Motor neuron (in vitro differentiated cells): ENCODE data around the gene FBXL12. TPM values are rescaled to one million over a fixed set of nuclear protein-coding genes. Genes with fewer than 3 reads are reported as not detected.

ENCODE experiments used
- ATAC-seq, 8 experiments: fragments of 200-7000 bp; cut with Tn5 transposase; replicated peaks in 6 of 8; 2 replicates each; pipeline ENCODE4 v1.8.0; 2021; ENCODE audit warnings: mild to moderate bottlenecking in 8 of 8, moderate library complexity in 8 of 8
- H3K27ac ChIP-seq, 2 donors: fragments of 250-450 bp; sonication (Bioruptor Pico); 2 replicates each; pipeline ENCODE4 v1.9.0; 2021; ENCODE audit warnings: antibody characterized with exemption in 2 of 2, mild to moderate bottlenecking in 2 of 2, moderate library complexity in 1 of 2
- H3K4me1 ChIP-seq, 2 donors: fragments of 250-450 bp; sonication (Bioruptor Pico); replicated peaks in 1 of 2; 2 replicates each; pipeline ENCODE4 v1.6.1; 2021; ENCODE audit warnings: antibody characterized with exemption in 2 of 2, mild to moderate bottlenecking in 2 of 2, moderate library complexity in 1 of 2
- H3K4me3 ChIP-seq, 5 donors: fragments of 250-450 bp; sonication (Bioruptor Pico); 2 replicates each; pipeline ENCODE4 v1.9.0; 2021; ENCODE audit warnings: antibody characterized with exemption in 5 of 5, mild to moderate bottlenecking in 5 of 5, moderate library complexity in 4 of 5
- WGBS, 10 experiments: fragments of 450-650 bp; shearing (Covaris generic); methylation state at CpG; one replicate each; pipeline ENCODE4 v1.0.0; 2022; 5-methylcytosine and 5-hydroxymethylcytosine counted together
- in situ Hi-C, 9 experiments: fragments of 400-800 bp; cut with MboI; loops; one replicate each; pipeline ENCODE4 v1.15.0; 2021; ENCODE audit warnings: low sequenced_read_pairs in 9 of 9, low pct_unique_long_range_greater_than_20kb in 2 of 9; ENCODE audit not compliant: unreplicated experiment in 9 of 9
- total RNA-seq, 8 experiments: library from RNA; unstranded; fragments of 300-600 nt; gene quantifications; 2 replicates each; pipeline versions ENCODE4 v1.2.3 to v1.2.4, GENCODE V29; 2022

FBXL12 gene, protein sequence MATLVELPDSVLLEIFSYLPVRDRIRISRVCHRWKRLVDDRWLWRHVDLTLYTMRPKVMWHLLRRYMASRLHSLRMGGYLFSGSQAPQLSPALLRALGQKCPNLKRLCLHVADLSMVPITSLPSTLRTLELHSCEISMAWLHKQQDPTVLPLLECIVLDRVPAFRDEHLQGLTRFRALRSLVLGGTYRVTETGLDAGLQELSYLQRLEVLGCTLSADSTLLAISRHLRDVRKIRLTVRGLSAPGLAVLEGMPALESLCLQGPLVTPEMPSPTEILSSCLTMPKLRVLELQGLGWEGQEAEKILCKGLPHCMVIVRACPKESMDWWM
- 10 to 100 TPM; 20.3 to 32.9 (median 26.1) TPM for total RNA-seq

GRCh38 chr19:9818734-9819595 is at the start of gene FBXL12:
FBXL12 (minus strand) TSS chr19:9819079; CDS start chr19:9818813, 266 bp downstream.
- in situ Hi-C loops, result loop anchor here in 1 of 9 experiments (25.0 kb wide), 1 partner anchor 682 kb away; the partner anchor contains the start of genes OR7G3 and ZNF317
- 0 to 2% (median 0%) methylated on average over 3 to 13 of the region's 82 CpGs; no CpG with 5 or more reads in 6 of the 10 experiments for WGBS, 10 experiments
- ATAC-seq, result peak; percentile 79 to 89 (median 86)
- Histone ChIP-seq H3K4me3 (peak within 1 kb of the TSS; percentile 77 to 91 (median 85)), H3K4me1 (peaks cover 11% of the 10 kb centered on the region in 2 donors), H3K27ac (peak within 1 kb of the TSS; percentile 96)

DNA sequence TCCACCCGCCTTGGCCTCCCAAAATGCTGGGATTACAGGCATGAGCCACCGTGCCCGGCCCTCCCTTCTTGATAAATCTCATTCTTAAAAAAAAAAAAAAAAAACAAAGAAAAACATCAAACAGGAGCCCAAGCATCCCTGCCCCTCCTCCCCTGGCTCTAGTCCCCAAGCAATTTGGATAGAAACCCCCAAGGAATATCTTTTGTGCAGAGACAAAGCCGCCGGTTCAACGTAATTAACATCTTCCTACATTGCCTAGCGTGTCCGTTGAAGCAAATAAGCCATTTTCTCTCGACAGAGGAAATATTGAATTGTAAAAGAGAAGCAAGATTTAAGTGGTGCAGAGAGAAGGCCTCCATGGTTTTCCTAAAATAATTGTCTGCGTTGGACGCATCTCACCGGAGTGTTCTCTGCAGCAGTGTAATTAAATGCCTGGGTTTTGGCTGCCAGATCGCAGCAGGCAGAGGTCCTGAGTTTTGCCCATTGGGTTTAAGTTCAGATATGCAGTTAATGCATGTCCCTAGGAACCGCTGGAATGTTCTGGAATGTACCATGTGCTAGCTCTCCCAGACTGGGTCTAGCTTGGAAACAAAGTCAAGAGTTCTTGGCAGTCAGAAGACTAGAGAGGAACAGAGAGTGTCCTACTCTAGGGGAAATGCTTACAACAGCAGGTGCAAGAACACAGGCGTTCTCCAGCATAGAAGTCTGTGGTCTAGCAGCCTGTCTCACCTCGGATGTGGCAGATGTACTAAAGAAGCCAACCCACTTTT is 47.0 kb upstream of the FBXL12 start:
- no peak overlapping the region for H3K4me3 ChIP-seq
- H3K27ac ChIP-seq, result peak overlapping the region in 1 of 2 donors; percentile 13
- in situ Hi-C loops, result no loop called here
- ATAC-seq, result no peak
- 0 to 77% (median 40%) methylated on average over 2 to 13 of the region's 16 CpGs; no CpG with 5 or more reads in 1 of the 10 experiments for WGBS, 10 experiments
- H3K4me1 ChIP-seq, result peaks cover 6 to 19% of the 10 kb centered on the region in 2 donors

- H3K27ac ChIP-seq, result no peak overlapping the region
- 48 to 96% (median 80%) methylated on average over 1 to 4 of the region's 5 CpGs; no CpG with 5 or more reads in 3 of the 10 experiments for WGBS, 10 experiments
- ATAC-seq, result no peak
- H3K4me3 ChIP-seq, result no peak overlapping the region
- in situ Hi-C loops, result no loop called here
- peaks cover 6 to 19% of the 10 kb centered on the region in 2 donors for H3K4me1 ChIP-seq
Observed at GRCh38 chr19:9863759-9864158, 44.9 kb upstream of the FBXL12 start.

DNA sequence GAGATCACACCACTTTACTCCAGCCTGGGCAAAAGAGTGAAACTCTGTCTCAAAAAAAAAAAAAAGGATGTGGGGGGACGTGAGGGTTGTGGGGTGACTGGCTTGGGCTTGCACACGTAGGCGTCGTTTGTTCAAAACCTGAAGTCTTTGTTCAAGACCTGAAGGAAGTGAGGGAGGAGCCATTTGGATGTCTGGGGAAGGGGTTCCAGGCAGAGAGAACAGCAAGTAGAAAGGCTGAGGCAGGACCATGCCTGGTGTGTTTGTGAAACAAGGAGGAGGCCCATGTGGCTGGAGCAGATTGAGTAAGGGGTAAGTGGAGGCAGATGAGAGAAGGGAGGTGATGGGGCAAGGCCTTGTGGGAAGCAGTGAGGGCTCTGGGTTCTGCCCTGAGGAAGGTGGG is 44.1 kb upstream of the FBXL12 start:
- in situ Hi-C loops, result no loop called here
- 20 to 88% (median 87%) methylated on average over 1 to 4 of the region's 4 CpGs; no CpG with 5 or more reads in 7 of the 10 experiments for WGBS, 10 experiments
- Histone ChIP-seq H3K4me3 (no peak overlapping the region), H3K4me1 (peaks cover 6 to 19% of the 10 kb centered on the region in 2 donors), H3K27ac (no peak overlapping the region)
- ATAC-seq, result no peak

- peaks cover 6 to 19% of the 10 kb centered on the region in 2 donors for H3K4me1 ChIP-seq
- ATAC-seq, result no peak
- 100% methylated on average over 1 of the region's 1 CpG; no CpG with 5 or more reads in 7 of the 10 experiments for WGBS, 10 experiments
- H3K4me3 ChIP-seq, result no peak overlapping the region
- in situ Hi-C loops, result no loop called here
- no peak overlapping the region for H3K27ac ChIP-seq
Observed at GRCh38 chr19:9861503-9861902, 42.6 kb upstream of the FBXL12 start.

- 88 to 100% (median 91%) methylated on average over 1 to 8 of the region's 8 CpGs; no CpG with 5 or more reads in 6 of the 10 experiments for WGBS, 10 experiments
- H3K4me3 ChIP-seq, result no peak overlapping the region
- in situ Hi-C loops, result no loop called here
- no peak for ATAC-seq
- H3K4me1 ChIP-seq, result peaks cover 0 to 13% of the 10 kb centered on the region in 2 donors
- H3K27ac ChIP-seq, result no peak overlapping the region
Observed at GRCh38 chr19:9860407-9860806, 41.5 kb upstream of the FBXL12 start.

DNA sequence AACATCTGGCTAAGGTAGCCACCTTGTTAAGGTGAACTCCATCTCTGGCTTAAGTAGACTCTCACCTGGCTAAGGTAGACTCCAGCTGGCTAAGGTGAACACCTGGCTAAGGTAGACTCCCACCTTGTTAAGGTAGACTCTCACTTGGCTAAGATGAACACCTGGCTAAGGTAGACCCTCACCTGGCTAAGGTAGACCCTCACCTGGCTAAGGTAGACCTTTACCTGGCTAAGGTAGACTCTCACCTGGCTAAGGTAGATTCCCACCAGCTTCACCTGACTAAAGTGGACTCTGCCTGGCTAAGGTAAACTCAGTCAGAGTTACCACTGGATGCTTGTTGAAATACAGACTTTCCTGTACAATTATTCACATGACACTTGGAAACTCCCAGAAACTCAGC is 39.9 kb upstream of the FBXL12 start:
- H3K4me3 ChIP-seq, result no peak overlapping the region
- H3K27ac ChIP-seq, result no peak overlapping the region
- peaks cover 0 to 12% of the 10 kb centered on the region in 2 donors for H3K4me1 ChIP-seq
- in situ Hi-C loops, result no loop called here
- ATAC-seq, result no peak

- H3K27ac ChIP-seq, result no peak overlapping the region
- H3K4me3 ChIP-seq, result no peak overlapping the region
- H3K4me1 ChIP-seq, result peaks cover 2 to 10% of the 10 kb centered on the region in 2 donors
- in situ Hi-C loops, result no loop called here
- ATAC-seq, result no peak
- 82 to 100% (median 90%) methylated on average over 2 to 4 of the region's 10 CpGs; no CpG with 5 or more reads in 5 of the 10 experiments for WGBS, 10 experiments
Observed at GRCh38 chr19:9857920-9858746, 39.3 kb upstream of the FBXL12 start.

- Histone ChIP-seq H3K27ac (no peak overlapping the region), H3K4me3 (no peak overlapping the region), H3K4me1 (peaks cover 2 to 16% of the 10 kb centered on the region in 2 donors)
- in situ Hi-C loops, result no loop called here
- ATAC-seq, result no peak
- 83 to 90% (median 86%) methylated on average over 1 to 8 of the region's 13 CpGs; no CpG with 5 or more reads in 7 of the 10 experiments for WGBS, 10 experiments
Observed at GRCh38 chr19:9857076-9857721, 38.3 kb upstream of the FBXL12 start.

DNA sequence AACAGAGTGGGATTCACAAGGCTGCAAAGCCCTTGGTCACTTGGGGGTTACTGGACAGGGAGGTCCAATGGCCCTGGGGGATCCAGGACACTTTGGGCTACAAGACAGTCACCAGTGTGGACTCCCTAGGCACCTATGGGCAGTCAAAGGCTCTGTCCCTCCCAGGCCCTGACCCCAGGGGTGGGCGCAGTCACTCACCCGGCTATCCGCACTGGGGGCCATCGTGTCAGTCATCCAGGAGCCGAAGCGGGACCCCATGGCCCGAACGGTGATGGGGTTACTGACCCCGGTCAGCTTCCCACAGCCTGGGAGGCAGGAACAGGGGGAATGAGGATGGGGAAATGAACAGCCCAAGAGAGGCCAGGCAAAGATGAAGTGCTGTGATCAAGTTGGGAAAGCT is 37.7 kb upstream of the FBXL12 start:
- WGBS, 10 experiments, result 73 to 98% (median 94%) methylated on average over 6 to 8 of the region's 9 CpGs; no CpG with 5 or more reads in 7 of the 10 experiments
- ATAC-seq, result no peak
- in situ Hi-C loops, result no loop called here
- Histone ChIP-seq H3K4me3 (no peak overlapping the region), H3K27ac (no peak overlapping the region), H3K4me1 (peaks cover 7 to 22% of the 10 kb centered on the region in 2 donors)

DNA sequence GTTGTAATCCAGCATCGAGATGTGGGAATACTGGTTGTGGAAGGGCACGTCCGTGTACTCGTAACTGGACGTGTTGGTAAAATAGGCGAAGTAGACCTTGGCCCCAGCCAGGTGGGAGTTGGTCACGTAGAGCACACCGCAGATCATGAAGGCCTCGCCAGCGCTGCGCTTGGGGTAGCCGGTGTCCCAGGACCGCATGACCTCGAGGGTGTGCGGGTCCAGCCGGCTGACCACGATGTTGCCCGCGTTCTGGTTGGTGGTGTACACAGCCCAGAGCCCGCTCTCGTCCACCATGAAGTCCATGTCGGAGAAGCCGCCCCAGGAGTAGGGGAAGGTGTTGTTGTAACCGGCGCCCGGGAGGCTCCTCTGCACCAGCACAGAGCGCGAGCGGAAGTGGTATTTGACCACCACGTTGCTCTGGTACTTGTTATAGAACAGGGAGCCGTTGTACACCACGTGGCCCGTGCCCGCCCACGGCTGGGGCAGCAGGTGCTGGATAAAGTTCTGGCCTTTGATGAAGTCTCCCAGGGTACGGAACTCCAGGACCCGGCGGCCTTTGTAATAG is 35.5 kb upstream of the FBXL12 start:
- in situ Hi-C loops, result no loop called here
- no peak for ATAC-seq

More for the DNA sequence above, 35.5 kb upstream of the FBXL12 start:
- H3K27ac ChIP-seq, result no peak overlapping the region
- peaks cover 29 to 44% of the 10 kb centered on the region in 2 donors for H3K4me1 ChIP-seq
- WGBS, 10 experiments, result 96 to 100% (median 98%) methylated on average over 1 to 23 of the region's 38 CpGs; no CpG with 5 or more reads in 4 of the 10 experiments
- H3K4me3 ChIP-seq, result no peak overlapping the region
